ENCODE results near the gene KANTR. TPM values are rescaled to one million over a fixed set of nuclear protein-coding genes. Genes with fewer than 3 reads are reported as not detected.

The KANTR gene
- total RNA-seq, 2 experiments from 2014 or later = 5.9 to 6.4 TPM

DNA sequence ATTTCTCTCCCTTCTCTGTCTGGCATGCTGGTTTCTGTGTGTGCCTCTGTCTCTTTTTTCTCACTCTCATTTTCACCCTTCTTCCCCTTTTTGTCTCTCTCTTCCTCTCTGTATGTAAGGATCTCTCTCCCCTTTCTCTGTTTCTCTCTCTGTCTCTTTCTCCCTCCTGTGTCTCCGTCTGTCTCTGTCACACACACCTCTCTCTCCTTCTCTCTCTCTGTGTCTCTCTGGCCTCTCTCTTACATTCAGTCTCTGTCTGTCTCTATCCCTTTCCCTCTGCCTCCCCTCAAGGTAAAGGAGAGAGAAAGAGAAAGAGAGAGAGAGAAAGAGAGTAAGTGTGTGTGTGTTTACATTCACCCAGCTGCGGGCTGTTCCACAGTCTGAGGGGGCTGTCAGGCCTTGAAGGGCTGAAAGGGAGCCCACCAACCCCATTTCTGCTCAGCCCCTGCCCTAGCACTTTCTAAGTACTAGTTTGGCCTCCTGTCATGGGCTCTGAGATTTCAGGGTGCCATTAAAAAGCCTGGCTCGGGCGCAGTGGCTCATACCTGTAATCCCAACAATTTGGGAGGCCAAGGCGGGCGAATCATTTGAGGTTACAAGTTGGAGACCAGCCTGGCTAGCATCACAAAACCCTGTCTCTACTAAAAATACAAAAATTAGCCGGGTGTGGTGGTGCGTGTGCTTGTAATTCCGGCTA is 21.4 kb upstream of the KANTR start:
- Mint-ChIP-seq H3K27ac (peak overlapping the region; percentile 69), H3K27me3 (peaks cover 1% of the 10 kb centered on the region), H3K4me3 (peak overlapping the region; percentile 82), H3K4me1 (ENCODE audit: low read depth) (peaks cover 13% of the 10 kb centered on the region), H3K36me3 (no peaks in the 10 kb centered on the region), H3K9me3 (no peaks in the 10 kb centered on the region)
- intact Hi-C loops (cut with micrococcal nuclease) = no loop called here
- DNase-seq = no peak
- POLR2A ChIA-PET = interaction anchor here (2.7 kb wide), 1 partner anchor 10 kb away, joined by 17 read pairs; the partner anchor contains the start of gene TSPYL2
- CTCF ChIA-PET = interaction anchor here (0.6 to 2.4 kb wide), 5 partner anchors 10 to 241 kb away, joined by 3 to 12 read pairs (median 3); no protein-coding TSS in a partner anchor

GRCh38 chrX:53073115-53073586 is 20.8 kb upstream of the KANTR start:
- Mint-ChIP-seq H3K4me1 (ENCODE audit: low read depth) (peaks cover 13% of the 10 kb centered on the region), H3K4me3 (no peak overlapping the region), H3K9me3 (no peaks in the 10 kb centered on the region), H3K36me3 (no peaks in the 10 kb centered on the region), H3K27ac (peak overlapping the region; percentile 50), H3K27me3 (peaks cover 1% of the 10 kb centered on the region)
- intact Hi-C loops (cut with micrococcal nuclease) = no loop called here
- CTCF ChIA-PET = interaction anchor here (2.4 kb wide), 1 partner anchor 16 kb away, joined by 12 read pairs; no protein-coding TSS in a partner anchor
- DNase-seq = no peak
- POLR2A ChIA-PET = interaction anchor here (2.7 kb wide), 1 partner anchor 9 kb away, joined by 17 read pairs; the partner anchor contains the start of gene TSPYL2

DNA sequence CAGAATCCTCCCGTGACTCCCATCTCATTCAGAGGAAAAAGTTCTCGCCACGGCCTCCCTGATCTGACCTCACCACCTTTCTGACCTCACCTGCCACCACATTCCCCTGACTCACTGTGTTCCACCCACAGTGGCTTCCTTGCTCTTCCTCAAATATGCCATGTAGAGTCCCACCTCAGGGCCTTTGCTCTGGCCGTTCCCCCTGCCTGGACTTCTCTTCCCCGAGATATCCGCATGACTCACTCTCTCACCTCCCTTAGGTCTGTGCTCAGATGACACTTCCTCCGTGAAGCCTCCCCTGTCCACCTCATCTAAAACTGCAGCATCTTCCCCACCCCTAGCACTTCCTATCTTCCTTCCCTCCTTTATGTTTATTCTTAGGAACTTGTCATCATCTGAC is 18.9 kb upstream of the KANTR start:
- ChIA-PET CTCF (no interaction called here), POLR2A (no interaction called here)
- Mint-ChIP-seq H3K4me1 (ENCODE audit: low read depth) (peaks cover 13% of the 10 kb centered on the region), H3K4me3 (no peak overlapping the region), H3K36me3 (no peaks in the 10 kb centered on the region), H3K9me3 (no peaks in the 10 kb centered on the region), H3K27ac (no peak overlapping the region), H3K27me3 (no peaks in the 10 kb centered on the region)
- intact Hi-C loops (cut with micrococcal nuclease) = no loop called here
- DNase-seq = peak; percentile 33

DNA sequence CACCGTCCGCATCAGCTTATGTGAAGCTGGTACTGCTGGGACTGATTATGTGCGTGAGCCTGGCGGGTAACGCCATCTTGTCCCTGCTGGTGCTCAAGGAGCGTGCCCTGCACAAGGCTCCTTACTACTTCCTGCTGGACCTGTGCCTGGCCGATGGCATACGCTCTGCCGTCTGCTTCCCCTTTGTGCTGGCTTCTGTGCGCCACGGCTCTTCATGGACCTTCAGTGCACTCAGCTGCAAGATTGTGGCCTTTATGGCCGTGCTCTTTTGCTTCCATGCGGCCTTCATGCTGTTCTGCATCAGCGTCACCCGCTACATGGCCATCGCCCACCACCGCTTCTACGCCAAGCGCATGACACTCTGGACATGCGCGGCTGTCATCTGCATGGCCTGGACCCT is 17.3 kb upstream of the KANTR start:
- Mint-ChIP-seq H3K4me1 (ENCODE audit: low read depth) (peaks cover 19% of the 10 kb centered on the region), H3K4me3 (no peak overlapping the region), H3K27me3 (no peaks in the 10 kb centered on the region), H3K9me3 (no peaks in the 10 kb centered on the region), H3K27ac (no peak overlapping the region), H3K36me3 (no peaks in the 10 kb centered on the region)
- no peak for DNase-seq
- CTCF ChIA-PET = no interaction called here
- POLR2A ChIA-PET = no interaction called here
- intact Hi-C loops (cut with micrococcal nuclease) = no loop called here

DNA sequence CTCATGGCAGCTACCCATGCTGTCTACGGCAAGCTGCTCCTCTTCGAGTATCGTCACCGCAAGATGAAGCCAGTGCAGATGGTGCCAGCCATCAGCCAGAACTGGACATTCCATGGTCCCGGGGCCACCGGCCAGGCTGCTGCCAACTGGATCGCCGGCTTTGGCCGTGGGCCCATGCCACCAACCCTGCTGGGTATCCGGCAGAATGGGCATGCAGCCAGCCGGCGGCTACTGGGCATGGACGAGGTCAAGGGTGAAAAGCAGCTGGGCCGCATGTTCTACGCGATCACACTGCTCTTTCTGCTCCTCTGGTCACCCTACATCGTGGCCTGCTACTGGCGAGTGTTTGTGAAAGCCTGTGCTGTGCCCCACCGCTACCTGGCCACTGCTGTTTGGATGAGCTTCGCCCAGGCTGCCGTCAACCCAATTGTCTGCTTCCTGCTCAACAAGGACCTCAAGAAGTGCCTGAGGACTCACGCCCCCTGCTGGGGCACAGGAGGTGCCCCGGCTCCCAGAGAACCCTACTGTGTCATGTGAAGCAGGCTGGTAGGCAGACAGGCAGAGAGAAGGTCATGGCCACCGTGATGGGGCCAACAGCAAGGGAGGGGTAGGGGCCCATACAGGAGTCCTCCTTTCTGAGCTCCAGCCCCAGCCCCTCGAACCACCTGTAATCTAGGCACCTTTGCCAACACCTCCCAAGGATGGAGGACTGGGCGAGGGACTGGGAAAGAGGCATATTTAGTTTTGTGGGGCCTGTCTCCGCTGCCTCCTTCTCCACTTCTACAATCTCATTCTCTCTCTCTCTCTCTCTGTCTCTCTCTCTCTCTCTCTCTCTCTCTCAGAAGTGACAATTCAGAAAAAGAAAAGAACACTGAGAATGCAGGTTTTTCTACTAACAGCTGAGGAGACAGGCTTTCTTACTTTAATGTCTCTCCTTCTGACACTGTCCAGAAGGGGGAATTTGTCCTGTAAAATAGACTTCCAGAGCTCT is 16.4 kb upstream of the KANTR start:
- Mint-ChIP-seq H3K4me3 (no peak overlapping the region), H3K36me3 (no peaks in the 10 kb centered on the region), H3K9me3 (no peaks in the 10 kb centered on the region), H3K4me1 (ENCODE audit: low read depth) (peaks cover 12% of the 10 kb centered on the region), H3K27me3 (no peaks in the 10 kb centered on the region), H3K27ac (no peak overlapping the region)
- ChIA-PET CTCF (interaction anchor here (1.0 kb wide), 1 partner anchor 12 kb away, joined by 3 read pairs; no protein-coding TSS in a partner anchor), POLR2A (no interaction called here)
- intact Hi-C loops (cut with micrococcal nuclease) = no loop called here
- DNase-seq = peak; percentile 18

- DNase-seq = no peak
- Mint-ChIP-seq H3K27me3 (no peaks in the 10 kb centered on the region), H3K27ac (no peak overlapping the region), H3K4me1 (ENCODE audit: low read depth) (peaks cover 20% of the 10 kb centered on the region), H3K36me3 (peaks cover 9% of the 10 kb centered on the region), H3K4me3 (no peak overlapping the region), H3K9me3 (no peaks in the 10 kb centered on the region)
- intact Hi-C loops (cut with micrococcal nuclease) = no loop called here
- POLR2A ChIA-PET = no interaction called here
- CTCF ChIA-PET = no interaction called here
Observed at GRCh38 chrX:53078943-53079342, 15.0 kb upstream of the KANTR start.

GRCh38 chrX:53080628-53081580 is 13.0 kb upstream of the KANTR start:
- Mint-ChIP-seq H3K36me3 (peaks cover 24% of the 10 kb centered on the region), H3K4me1 (ENCODE audit: low read depth) (peaks cover 34% of the 10 kb centered on the region), H3K9me3 (no peaks in the 10 kb centered on the region), H3K27ac (peak overlapping the region; percentile 93), H3K27me3 (no peaks in the 10 kb centered on the region), H3K4me3 (peak overlapping the region; percentile 76)
- ChIA-PET POLR2A (interaction anchor here (0.6 to 2.5 kb wide), 2 partner anchors 8 to 1927 kb away, joined by 4 to 17 read pairs; no protein-coding TSS in a partner anchor), CTCF (no interaction called here)
- intact Hi-C loops (cut with micrococcal nuclease) = loop anchor here (10.0 kb wide), 1 partner anchor 964 kb away; the partner anchor contains the start of gene PHF8
- peak; percentile 51 for DNase-seq

- peak within 1 kb of the TSS; percentile 90 for H3K4me3 Mint-ChIP-seq
Observed at GRCh38 chrX:53081925-53082772, 11.8 kb upstream of the KANTR start, which contains the start of gene TSPYL2. TSPYL2 (plus strand) TSS chrX:53082367; CDS start chrX:53082499, 132 bp downstream.

DNA sequence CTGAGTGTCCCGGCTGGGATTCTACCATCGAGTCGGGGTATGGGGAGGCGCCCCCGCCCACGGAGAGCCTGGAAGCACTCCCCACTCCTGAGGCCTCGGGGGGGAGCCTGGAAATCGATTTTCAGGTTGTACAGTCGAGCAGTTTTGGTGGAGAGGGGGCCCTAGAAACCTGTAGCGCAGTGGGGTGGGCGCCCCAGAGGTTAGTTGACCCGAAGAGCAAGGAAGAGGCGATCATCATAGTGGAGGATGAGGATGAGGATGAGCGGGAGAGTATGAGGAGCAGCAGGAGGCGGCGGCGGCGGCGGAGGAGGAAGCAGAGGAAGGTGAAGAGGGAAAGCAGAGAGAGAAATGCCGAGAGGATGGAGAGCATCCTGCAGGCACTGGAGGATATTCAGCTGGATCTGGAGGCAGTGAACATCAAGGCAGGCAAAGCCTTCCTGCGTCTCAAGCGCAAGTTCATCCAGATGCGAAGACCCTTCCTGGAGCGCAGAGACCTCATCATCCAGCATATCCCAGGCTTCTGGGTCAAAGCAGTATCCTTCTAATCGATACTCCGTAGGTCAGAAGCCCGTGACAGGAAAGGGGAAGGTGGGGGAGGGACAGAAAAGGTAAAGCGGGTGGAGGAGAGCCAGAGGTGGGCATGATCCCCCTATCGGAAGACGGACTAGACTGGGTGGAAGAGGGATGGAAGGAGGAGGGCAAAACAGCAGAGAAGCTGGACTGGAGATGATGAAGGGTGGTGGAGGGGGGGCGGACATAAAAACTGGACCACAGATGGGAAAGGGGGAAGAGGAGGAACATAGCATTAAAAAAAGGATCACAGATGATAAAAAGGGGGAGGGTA is 10.9 kb upstream of the KANTR start:
- Mint-ChIP-seq H3K36me3 (peaks cover 33% of the 10 kb centered on the region), H3K27me3 (no peaks in the 10 kb centered on the region), H3K9me3 (no peaks in the 10 kb centered on the region), H3K4me1 (ENCODE audit: low read depth) (peaks cover 55% of the 10 kb centered on the region), H3K4me3 (peak overlapping the region; percentile 90), H3K27ac (peak overlapping the region; percentile 95)
- CTCF ChIA-PET = interaction anchor here (0.7 to 1.3 kb wide), 2 partner anchors 11 to 12 kb away, joined by 3 to 4 read pairs; no protein-coding TSS in a partner anchor
- peak; percentile 9 for DNase-seq
- intact Hi-C loops (cut with micrococcal nuclease) = loop anchor here (10.0 kb wide), 1 partner anchor 962 kb away; the partner anchor contains the start of gene PHF8
- POLR2A ChIA-PET = interaction anchor here (1.4 to 2.5 kb wide), 3 partner anchors 10 to 103 kb away, joined by 5 to 17 read pairs (median 6); partner anchors contain the start of gene KANTR

More at GRCh38 chrX:53081925-53082772, 11.8 kb upstream of the KANTR start, which contains the start of gene TSPYL2:
- DNase-seq = peak; percentile 95
- Mint-ChIP-seq H3K27me3 (no peaks in the 10 kb centered on the region), H3K36me3 (peaks cover 28% of the 10 kb centered on the region), H3K9me3 (no peaks in the 10 kb centered on the region), H3K27ac (peak within 1 kb of the TSS; percentile 95), H3K4me1 (ENCODE audit: low read depth) (peaks cover 47% of the 10 kb centered on the region)
- POLR2A ChIA-PET = interaction anchor here (0.6 to 2.5 kb wide), 6 partner anchors 8 to 1926 kb away, joined by 3 to 17 read pairs (median 4); partner anchors contain the start of genes KANTR and RIBC1
- CTCF ChIA-PET = interaction anchor here (0.7 to 1.3 kb wide), 2 partner anchors 10 to 11 kb away, joined by 3 to 4 read pairs; no protein-coding TSS in a partner anchor
- intact Hi-C loops (cut with micrococcal nuclease) = loop anchor here (10.0 kb wide), 1 partner anchor 963 kb away; the partner anchor contains the start of gene PHF8
